ENCODE data around the gene ATP5F1A. TPM values are rescaled to one million over a fixed set of nuclear protein-coding genes. Genes with fewer than 3 reads are reported as not detected.
"Not testable (repeated sequence)": the region's sequence is repeated elsewhere in the genome, so short reads cannot be mapped to it uniquely, and the experiment has no call there.

The ATP5F1A gene
- total RNA-seq, 1 donor from 2014 or later: 457 TPM

GRCh38 chr18:46096651-46097300 is 1.3 kb downstream of the ATP5F1A start:
- H3K36me3 Mint-ChIP-seq (ENCODE audit: low read depth, unreplicated experiment): peaks cover 4% of the 10 kb centered on the region
- no peak for TF ChIP-seq CTCF (IDR thresholded peaks at IDR 0.05; ENCODE audit: unreplicated experiment)
- peaks cover 1% of the 10 kb centered on the region for H3K27me3 Mint-ChIP-seq (ENCODE audit: unreplicated experiment)
- DNase-seq (ENCODE audit: low spot score): no peak
- H3K4me1 Mint-ChIP-seq (ENCODE audit: unreplicated experiment): peaks cover 18% of the 10 kb centered on the region
- H3K9me3 Mint-ChIP-seq (ENCODE audit: unreplicated experiment): no peaks in the 10 kb centered on the region
- peak overlapping the region; percentile 99 for H3K4me3 Mint-ChIP-seq (ENCODE audit: unreplicated experiment)
- H3K27ac Mint-ChIP-seq (ENCODE audit: unreplicated experiment): no peak overlapping the region

GRCh38 chr18:46095532-46095931 is 2.6 kb downstream of the ATP5F1A start:
- H3K36me3 Mint-ChIP-seq (ENCODE audit: low read depth, unreplicated experiment): peaks cover 15% of the 10 kb centered on the region
- no peak for DNase-seq (ENCODE audit: low spot score)
- no peak for TF ChIP-seq CTCF (IDR thresholded peaks at IDR 0.05; ENCODE audit: unreplicated experiment)
- H3K27me3 Mint-ChIP-seq (ENCODE audit: unreplicated experiment): peaks cover 1% of the 10 kb centered on the region
- no peaks in the 10 kb centered on the region for H3K9me3 Mint-ChIP-seq (ENCODE audit: unreplicated experiment)
- no peak overlapping the region for H3K27ac Mint-ChIP-seq (ENCODE audit: unreplicated experiment)
- H3K4me1 Mint-ChIP-seq (ENCODE audit: unreplicated experiment): peaks cover 18% of the 10 kb centered on the region
- no peak overlapping the region for H3K4me3 Mint-ChIP-seq (ENCODE audit: unreplicated experiment)

- H3K9me3 Mint-ChIP-seq (ENCODE audit: unreplicated experiment); H3K4me1 Mint-ChIP-seq (ENCODE audit: unreplicated experiment); H3K27ac Mint-ChIP-seq (ENCODE audit: unreplicated experiment); DNase-seq (ENCODE audit: low spot score); H3K27me3 Mint-ChIP-seq (ENCODE audit: unreplicated experiment); H3K4me3 Mint-ChIP-seq (ENCODE audit: unreplicated experiment): not testable (repeated sequence)
- H3K36me3 Mint-ChIP-seq (ENCODE audit: low read depth, unreplicated experiment): peaks cover 58% of the 10 kb centered on the region
Measured at GRCh38 chr18:46088501-46088900, 9.6 kb downstream of the ATP5F1A start.

- H3K27ac Mint-ChIP-seq (ENCODE audit: unreplicated experiment): no peak overlapping the region
- no peaks in the 10 kb centered on the region for H3K4me1 Mint-ChIP-seq (ENCODE audit: unreplicated experiment)
- no peaks in the 10 kb centered on the region for H3K9me3 Mint-ChIP-seq (ENCODE audit: unreplicated experiment)
- TF ChIP-seq CTCF (IDR thresholded peaks at IDR 0.05; ENCODE audit: unreplicated experiment): no peak
- H3K27me3 Mint-ChIP-seq (ENCODE audit: unreplicated experiment): no peaks in the 10 kb centered on the region
- no peak overlapping the region for H3K4me3 Mint-ChIP-seq (ENCODE audit: unreplicated experiment)
- DNase-seq (ENCODE audit: low spot score): no peak
- H3K36me3 Mint-ChIP-seq (ENCODE audit: low read depth, unreplicated experiment): peaks cover 51% of the 10 kb centered on the region
Measured at GRCh38 chr18:46084431-46084830, 13.7 kb downstream of the ATP5F1A start.

GRCh38 chr18:46080156-46080555 is 17.9 kb downstream of the ATP5F1A start:
- no peaks in the 10 kb centered on the region for H3K9me3 Mint-ChIP-seq (ENCODE audit: unreplicated experiment)
- H3K4me1 Mint-ChIP-seq (ENCODE audit: unreplicated experiment): no peaks in the 10 kb centered on the region
- DNase-seq (ENCODE audit: low spot score): no peak

More at GRCh38 chr18:46080156-46080555, 17.9 kb downstream of the ATP5F1A start:
- no peak for TF ChIP-seq CTCF (IDR thresholded peaks at IDR 0.05; ENCODE audit: unreplicated experiment)
- Mint-ChIP-seq H3K36me3 (ENCODE audit: low read depth, unreplicated experiment) (peaks cover 22% of the 10 kb centered on the region), H3K27ac (ENCODE audit: unreplicated experiment) (no peak overlapping the region), H3K4me3 (ENCODE audit: unreplicated experiment) (no peak overlapping the region), H3K27me3 (ENCODE audit: unreplicated experiment) (no peaks in the 10 kb centered on the region)

All from endothelial cell (in vitro differentiated cells).